T-helper 1 cell (primary cell): ENCODE results near the gene NAPSA.

Source experiments
- DNase-seq, 5 donors: peaks; one replicate each; pipeline ENCODE4 v3.0.0-alpha.2; 2012 to 2020

The NAPSA gene

DNA sequence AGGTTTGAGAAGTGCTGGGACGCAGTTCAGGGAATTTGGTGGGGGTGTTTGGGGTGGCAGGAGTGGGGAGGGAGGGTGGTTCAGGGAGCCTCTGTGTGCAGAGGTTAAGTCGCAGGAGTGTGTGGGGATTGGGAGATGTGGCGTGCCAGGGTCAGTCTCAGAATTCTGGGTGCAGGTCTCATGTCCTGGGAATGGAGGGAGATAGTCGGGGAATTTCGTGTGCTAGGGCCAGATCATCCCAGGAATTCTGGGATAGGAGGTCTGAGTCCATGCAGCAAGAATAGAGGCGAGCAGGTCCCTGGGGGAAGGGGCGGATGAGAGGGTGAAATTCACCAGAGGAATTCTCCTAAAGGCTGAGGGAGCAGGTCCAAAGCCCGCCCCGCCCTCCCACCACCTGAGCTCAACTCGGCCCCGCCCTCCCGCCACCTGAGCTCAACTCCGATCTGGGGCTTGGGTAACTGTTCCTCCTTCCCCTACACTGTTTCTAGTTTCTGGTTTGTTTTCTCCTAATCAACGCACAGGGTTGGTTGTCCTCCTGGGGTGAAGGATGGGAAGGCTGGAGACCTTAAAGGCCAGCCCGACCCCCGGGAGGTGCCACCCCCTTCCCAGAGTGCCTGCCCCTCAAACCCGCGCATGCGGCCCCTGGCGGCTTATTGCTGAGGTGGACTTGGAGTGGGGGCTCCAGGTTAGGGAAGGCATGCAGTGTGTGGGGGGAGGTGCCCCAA lies 51.5 kb downstream of the NAPSA start:
- no peak for DNase-seq

DNA sequence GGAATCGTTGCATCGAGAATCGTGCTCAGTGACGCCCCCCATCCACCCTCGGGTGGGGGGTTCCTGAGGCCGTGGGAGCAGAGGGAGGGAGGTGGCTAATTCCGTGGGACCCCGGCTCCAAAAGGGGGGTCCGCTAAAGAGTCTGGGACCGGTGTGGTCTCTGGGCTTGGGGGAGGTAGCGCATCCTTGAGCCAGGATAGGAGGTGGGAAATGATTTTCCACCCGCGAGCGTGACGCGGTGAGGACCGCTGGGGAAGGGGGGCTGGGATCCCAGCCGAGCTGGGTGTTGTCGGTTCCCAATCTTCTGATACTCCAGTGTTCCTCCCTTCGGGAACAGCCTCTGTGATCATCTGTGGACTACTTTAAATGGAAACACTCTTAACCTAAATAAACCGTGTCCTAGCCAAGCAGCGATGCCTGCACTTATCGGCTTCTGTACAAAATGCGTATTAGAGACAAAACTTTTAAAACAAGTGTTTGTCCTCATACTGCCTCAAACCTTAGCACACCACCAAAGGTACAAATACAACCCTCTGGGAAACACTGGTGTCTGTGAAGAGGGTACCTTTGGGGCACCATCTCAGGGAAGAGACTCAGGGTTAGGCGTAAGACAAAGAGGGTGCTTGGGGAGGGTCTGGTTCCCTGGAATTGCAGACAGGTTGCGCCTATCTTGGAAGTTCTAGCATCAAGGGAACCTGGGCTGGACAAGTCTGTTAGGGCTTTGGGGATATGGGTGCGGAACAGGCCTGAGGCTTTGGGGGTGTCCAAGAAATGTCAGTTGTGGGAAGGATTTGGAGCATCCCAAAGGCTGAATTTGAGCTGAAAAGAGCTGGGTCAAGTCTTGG lies 52.2 kb downstream of the NAPSA start:
- no peak for DNase-seq

DNA sequence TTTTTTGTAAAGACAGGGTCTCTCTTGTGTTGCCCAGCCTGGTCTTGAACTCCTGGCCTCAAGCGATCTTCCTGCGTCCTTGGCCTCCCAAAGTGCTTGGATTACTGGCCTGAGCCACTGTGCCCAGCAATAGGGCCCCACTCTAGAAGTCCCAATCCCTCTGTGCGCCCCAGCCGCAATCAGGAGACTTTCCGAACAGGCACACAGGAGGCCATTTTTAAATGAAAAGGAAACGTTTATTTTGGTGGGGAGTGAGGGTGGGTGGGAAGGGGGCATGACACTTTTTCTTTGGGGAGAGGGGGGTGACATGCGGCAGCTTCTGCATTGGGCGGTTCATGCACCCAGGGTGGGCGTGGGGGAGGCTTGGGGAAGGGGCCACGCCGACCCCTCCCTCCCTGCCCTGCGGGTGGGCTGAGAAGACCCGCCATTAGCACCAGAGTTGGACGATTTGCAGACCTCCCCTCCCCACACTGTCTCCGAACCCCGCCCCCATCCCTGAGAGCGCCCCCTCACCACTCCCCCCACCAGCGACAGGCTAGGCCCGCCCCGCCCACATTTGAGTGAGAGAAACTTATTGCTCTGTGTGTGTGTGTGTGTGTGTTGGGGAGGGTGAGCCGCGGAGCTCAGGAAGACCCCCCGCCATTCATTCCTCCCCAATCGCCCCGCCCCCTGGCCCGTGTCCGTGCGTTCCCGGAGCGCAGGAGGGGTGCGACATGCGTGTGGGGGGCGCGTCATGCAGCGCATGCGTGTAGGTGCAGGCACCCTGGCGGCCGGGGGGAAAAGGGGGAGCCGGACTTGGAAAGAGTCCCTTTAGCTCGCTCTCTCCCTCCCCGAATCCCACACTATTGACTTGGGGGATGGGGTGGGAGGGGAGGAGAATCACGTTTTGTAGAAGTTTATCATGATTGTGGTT lies 53.5 kb downstream of the NAPSA start:
- no peak for DNase-seq

DNA sequence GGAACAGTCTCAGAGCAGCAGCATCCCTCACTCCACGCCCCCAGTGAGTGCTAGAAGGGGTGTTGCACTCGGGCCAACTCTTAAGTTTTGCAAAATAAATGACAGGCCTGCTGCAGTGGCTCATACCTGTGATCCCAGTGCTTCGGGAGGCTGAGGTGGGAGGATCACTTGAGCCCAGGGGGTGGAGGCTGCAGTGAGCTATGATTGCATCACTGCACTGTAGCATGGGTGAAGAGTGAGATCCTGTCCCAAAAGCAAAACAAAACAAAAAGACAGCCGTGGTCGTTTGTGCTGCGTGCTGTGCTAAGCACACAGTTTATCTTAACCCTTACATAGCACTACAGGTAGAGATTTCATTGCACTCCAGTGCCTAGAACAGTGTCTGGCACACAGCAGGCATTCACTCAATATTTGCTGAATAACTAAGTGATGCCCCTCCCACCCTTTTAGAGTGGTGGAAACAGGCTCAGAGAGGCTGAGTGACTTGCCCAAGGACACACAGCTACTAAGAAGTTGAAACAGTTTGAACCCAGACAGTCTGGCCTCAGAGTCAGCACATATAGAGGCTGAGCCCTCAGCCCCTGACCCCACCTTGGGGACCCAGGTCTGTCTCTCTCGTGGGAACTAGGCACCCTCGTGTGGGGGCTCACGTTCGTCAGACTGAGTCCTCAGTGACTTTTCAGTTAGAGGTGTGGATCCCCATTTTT lies 54.5 kb downstream of the NAPSA start:
- no peak for DNase-seq

DNA sequence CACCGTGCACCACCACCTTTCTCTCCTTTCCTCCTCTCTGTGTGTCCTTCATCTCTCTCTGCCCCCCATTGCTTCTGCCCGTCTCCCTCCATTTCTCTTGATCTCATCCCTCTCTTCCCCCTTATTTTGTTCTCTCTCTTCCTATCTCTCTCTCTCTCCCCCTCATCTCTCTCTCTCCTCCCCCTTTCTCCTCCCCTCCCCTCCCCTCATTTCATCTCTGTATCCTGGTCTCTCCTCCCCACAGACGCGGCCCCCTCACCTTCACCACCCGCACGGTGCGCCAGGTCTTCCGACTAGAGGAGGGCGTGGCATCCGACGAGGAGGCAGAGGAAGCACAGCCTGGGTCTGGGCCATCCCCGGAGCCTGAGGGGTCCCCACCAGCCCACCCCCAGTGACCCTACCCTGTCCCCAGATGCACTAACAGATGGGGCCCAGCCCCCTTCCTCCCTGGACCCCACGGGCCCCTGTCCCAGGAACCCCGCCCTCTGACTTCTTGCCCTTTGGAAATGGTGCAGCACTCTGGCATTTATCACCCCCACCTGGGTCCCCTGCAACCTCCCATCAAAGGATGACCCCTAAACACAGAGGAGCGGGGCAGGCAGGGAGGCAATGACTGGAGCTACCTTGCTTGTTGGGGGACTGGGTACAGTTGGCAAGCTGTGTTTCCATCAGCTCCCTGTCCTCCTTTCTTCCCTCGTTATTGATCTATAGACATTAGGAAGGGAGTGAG lies 55.9 kb downstream of the NAPSA start:
- no peak for DNase-seq

DNA sequence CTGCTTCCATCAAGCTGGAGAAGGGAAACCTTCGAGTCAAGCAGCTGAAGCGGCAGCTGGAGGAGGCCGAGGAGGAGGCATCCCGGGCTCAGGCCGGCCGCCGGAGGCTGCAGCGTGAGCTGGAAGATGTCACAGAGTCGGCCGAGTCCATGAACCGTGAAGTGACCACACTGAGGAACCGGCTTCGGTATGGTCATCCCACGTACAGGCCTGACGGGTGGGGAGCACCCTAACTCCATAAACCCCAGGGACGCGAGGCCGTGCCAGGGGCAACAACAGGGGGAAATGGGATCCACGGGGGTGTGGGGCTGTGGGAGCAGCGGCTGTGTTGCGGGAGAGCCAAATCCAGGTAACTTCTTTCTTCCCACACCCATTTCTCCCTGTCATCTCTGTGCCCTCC lies 56.4 kb downstream of the NAPSA start:
- no peak for DNase-seq
